Cardiac septum (tissue), 1 donor: ENCODE measurements around the gene RSRP1. TPM values are rescaled to one million over a fixed set of nuclear protein-coding genes. Genes with fewer than 3 reads are reported as not detected.
"Not testable (repeated sequence)": the region's sequence is repeated elsewhere in the genome, so short reads cannot be mapped to it uniquely, and the experiment has no call there.

ENCODE experiments used
- DNase-seq: peaks from one replicate; pipeline ENCODE4 v3.0.0-alpha.2; 2020; ENCODE audit warnings: low spot score
- intact Hi-C: fragments of 100-400 bp; cut with DNase I; formaldehyde crosslinking; loops from one replicate; pipeline ENCODE4 v1.14.0; 2022
- total RNA-seq: library from RNA; stranded (reverse); fragmentation: NEBNext Ultra II Directional; extraction: Animal tissue kit (Norgen Biotek cat#: 25700); gene quantifications from one replicate; pipeline ENCODE4 v1.2.1, GENCODE V29; 2021
- donor health status: DM: no; HTN: no; CAD: no.

RSRP1 gene
- total RNA-seq, 1 donor from 2014 or later: 52.2 TPM

GRCh38 chr1:25260336-25260735, 13.1 kb upstream of the RSRP1 start:
- intact Hi-C loops: not testable (repeated sequence)

GRCh38 chr1:25259813-25260212, 12.6 kb upstream of the RSRP1 start:
- DNase-seq, intact Hi-C loops: not testable (repeated sequence)

More at GRCh38 chr1:25260336-25260735, 13.1 kb upstream of the RSRP1 start:
- DNase-seq: not testable (repeated sequence)

DNA sequence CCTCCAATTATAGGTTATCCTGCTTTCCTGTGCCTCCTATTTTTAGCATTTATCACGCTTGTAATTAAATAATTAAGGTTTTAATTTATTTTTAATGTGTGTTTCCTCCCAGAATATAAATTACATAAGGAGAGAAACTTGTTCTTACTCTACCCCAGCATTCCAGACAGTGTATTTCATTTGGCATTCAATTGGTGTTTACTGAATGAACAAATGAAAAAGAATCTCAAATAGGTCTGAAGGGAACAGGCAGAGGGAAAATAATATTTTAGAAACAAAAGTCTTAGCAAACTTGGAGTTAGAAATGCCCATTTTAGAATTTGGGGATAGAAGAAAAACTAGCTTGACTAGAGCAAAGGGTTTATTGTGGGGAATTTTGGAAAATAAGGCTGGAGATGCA, 9.9 kb upstream of the RSRP1 start:
- no peak for DNase-seq
- intact Hi-C loops: no loop called here

DNA sequence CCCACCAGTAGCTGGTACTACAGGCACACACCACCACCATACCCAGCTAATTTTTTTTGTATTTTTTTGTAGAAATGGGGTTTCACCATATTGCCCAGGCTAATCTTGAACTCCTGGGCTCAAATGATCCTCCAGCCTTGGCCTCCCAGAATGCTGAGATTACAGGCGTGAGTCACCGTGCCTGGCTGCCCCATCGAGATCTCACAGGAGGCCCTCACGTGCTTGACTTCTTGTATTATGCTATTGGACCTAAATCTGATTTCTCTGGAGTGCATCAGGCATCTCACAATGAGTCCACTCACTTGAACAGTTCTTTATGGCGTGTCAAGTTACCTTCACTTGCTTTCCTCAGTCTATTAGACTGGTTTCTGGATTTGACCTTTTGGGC, 9.3 kb upstream of the RSRP1 start:
- intact Hi-C loops: no loop called here

DNA sequence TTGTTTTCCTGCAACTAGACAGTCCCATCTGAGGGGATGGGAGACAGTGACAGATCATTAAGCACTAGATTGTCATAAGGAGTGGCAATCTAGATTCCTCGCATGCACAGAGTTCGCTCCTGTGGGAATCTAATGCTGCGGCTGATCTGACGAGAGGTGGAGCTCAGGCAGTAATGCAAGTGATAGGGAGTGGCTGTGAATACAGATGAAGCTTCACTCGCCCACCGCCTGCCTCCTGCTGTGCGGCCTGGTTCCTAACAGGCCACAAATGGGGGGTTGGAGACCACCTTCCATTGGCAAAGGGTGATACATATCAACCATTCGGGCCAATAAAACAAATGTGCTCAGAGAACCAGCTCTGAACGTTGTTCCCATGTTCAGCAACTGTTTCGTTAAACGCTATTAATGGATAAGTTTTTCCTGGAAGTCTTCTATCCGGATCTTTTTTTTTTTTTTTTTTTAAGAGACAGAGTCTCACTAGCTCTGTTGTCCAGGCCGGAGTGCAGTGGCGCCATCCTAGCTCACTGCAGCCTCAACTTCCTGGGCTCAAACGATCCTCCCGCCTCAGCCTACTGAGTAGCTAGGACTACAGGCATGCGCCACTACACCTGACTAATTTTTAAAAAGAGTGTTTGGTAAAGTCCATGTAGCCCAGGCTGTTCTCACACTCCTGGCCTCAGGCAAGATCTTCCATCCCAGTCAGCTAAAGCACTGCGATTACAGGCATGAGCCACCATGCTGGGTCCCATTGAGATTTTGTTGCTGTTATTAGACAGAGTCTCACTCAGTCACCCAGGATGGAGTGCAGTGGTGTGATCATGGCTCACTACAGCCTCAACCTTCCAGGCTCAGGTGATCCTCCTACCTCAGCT, 8.7 kb upstream of the RSRP1 start:
- DNase-seq: no peak
- intact Hi-C loops: no loop called here

More for the DNA sequence above, 9.3 kb upstream of the RSRP1 start:
- DNase-seq: no peak

DNA sequence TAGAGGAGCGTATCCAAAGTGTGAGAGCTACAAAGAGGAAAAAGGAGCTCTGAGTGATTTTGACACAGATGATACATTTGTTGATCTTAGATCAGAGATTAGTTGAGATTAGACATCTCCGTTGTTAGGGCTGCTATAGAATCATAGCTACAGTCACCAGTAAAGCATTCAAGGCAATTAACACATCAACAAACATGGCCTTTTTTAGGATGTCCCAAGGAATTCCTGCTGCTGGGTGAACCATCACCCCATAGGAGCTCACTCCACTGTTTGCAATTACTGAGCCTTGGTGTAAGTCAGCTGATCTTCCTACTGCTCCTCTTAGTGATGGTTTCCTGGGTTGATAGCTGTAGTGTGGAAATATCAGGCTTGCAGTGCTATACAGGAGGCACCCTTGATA, 6.7 kb upstream of the RSRP1 start:
- DNase-seq: no peak
- intact Hi-C loops: no loop called here

DNA sequence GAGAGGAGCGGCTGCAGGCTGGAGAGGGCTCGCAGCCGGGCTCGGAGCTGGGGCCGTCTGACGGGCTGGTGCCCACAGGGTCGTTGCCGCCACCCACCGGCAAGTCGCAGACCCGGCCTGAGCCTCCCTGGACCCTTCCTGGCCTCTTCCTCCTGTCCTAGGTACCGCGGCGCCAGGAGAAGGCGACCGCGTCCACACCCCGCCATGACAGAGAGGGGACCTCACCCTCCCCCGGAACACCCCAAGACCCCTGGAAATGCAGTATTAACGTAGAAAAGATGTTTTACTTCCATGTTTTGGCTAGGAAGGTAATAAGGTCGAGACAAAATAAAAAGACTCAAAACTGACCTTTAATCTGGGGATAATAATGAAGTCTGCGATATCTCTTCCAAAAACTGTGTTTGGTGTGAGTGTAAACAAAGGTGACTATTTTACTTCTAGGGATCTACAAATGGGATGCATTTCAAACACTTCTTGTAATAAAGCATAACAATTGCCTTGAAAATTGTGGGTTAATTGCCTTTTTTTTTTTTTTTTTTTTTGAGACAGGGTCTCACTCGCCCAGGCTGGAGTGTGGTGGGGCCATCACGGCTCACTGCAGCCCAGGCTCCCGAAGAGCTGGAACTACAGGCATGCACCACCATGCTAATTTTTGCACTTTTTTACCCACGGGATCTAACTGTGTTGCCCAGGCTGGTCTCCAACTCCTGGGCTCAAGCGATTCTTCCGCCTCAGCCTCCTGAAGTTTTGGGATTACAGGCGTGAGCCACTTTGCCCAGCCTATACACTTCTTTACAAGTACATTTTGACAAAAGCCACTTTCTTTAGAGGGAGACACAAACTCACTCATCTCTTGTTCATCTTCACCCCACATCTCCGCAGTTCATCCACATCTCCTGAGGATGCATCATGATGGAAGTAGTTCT, 838 bp upstream of the RSRP1 start:
- intact Hi-C loops: loop anchor here (2.0 to 5.0 kb wide), 4 partner anchors 15 to 569 kb away; partner anchors contain the start of genes MTFR1L, SYF2 and TMEM50A

DNA sequence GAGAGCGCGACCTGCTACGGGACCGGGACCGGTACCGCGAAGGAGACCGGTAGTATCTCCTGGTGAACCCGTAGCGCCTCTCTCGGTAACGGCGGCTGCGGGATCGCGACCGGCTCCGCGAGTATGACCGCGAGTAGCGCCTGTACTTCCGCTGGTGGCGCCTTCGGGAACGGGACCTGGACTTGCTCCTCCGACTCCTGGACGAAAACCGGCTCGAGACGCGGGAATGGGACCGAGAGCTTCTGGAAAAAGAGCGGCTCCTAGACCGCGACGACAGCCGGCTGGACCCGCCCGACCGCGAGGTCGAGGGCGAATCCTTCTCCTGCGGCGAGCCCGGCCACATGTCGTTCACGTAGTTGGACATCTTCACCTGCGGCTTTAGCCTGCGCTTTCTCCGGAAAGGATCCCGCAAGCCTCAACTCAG, 642 bp downstream of the RSRP1 start:
- intact Hi-C loops: loop anchor here (2.0 to 5.0 kb wide), 4 partner anchors 14 to 571 kb away; partner anchors contain the start of genes MTFR1L, SYF2 and TMEM50A
- DNase-seq: no peak

More for the DNA sequence above, 838 bp upstream of the RSRP1 start:
- no peak for DNase-seq

DNA sequence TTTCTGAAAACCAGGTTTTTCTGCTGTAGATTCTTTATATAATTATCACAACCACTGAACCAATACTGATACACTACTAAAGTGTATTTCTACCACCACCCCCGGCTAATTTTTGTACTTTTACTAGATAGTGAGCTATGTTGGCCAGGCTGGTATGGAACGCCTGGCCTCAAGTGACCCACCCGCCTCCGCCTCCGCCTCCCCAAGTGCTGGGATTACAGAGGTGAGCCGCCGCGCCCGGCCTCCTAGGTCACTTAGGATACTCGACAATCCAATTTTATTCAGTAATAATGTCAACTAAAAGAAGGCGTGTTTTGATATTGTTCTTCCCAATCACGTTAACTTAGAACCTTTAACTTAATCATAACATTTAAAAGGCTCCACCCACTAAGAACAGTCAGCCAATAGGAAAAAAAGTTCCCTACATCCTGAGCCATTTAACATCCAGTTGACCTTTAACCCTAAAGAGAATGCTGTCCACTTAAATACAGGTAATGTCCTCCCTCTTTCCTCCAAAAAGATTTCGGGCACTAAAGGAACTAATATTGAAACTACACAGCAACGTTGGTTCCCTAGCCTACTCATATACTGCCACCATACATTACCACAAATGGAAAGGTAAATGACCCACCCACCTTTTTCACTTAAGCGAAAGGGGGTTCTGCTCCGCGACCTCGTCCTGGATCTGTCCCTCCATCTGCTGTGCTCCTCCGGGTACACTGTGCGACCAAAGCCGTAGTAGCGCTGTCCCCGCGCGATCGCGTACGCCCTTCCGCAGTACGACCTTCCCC, 1.2 kb downstream of the RSRP1 start:
- intact Hi-C loops: loop anchor here (2.0 to 5.0 kb wide), 4 partner anchors 13 to 571 kb away; partner anchors contain the start of genes MTFR1L, SYF2 and TMEM50A
- DNase-seq: no peak

- intact Hi-C loops: loop anchor here (5.0 kb wide), 3 partner anchors 92 to 572 kb away; partner anchors contain the start of genes MTFR1L and TMEM50A
- no peak for DNase-seq
These were observed 1.9 kb downstream of the RSRP1 start for GRCh38 chr1:25245393-25245792.

GRCh38 chr1:25243907-25244306, 3.3 kb downstream of the RSRP1 start:
- DNase-seq: no peak
- intact Hi-C loops: no loop called here

DNA sequence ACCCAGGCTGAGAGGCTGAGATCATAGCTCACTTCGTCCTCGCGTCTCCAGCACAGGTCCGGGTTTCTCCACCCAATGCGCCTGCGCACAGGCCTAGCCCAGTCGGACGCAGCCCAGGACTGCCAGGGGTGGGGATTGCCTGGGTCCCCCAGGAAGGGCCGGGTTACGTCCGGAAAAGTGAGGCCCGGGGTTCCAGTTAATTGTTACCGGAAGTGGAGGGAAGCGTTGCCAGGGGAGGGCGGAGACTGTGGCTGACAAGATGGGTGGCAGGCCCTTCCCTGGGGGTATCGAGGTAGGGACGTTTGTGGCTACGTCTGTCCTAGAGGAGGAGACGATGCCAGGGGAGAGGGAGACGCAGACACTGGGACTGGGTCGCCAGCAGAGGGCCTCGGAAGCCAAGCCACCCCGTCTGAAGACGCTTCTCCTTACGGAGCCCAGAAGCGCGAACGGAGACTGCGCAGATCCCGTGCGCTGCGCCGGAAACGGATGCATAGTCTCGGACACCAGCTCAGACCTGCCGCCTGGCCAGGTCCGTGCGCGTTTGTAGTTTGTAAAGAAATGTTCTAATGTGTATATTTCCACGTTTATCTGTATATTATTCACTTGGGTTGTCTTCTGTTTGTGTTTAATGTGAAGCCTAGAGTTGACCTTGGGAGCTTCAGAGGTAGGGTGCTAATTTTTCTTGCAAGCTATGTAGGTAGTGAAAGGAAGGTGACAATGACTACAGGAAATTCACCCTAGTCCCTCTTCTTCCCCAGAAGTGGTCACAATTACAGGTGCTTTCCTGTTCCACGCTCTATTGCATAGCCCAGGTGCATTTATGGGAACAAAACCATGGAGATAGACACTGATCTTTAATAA, 7.3 kb downstream of the RSRP1 start:
- intact Hi-C loops: no loop called here
- peak; percentile 95 for DNase-seq

DNA sequence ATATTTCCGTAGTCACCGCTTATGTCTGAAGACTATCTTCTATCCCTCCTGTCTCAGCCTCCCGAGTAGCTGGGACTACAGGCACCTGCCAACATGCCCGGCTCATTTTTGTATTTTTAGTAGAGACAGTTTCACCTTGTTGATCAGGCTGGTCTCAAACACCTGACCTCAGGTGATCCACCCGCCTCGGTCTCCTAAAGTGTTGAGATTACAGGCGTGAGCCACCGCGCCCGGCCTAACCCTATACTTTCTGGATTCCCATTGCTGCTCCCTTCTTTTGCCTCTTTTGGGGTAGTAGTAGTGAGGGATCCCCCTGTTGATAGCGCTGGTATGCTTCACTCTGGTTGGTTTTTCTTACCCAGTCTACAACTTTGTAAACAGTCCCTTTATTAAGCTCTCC, 9.2 kb downstream of the RSRP1 start:
- no peak for DNase-seq
- intact Hi-C loops: no loop called here

DNA sequence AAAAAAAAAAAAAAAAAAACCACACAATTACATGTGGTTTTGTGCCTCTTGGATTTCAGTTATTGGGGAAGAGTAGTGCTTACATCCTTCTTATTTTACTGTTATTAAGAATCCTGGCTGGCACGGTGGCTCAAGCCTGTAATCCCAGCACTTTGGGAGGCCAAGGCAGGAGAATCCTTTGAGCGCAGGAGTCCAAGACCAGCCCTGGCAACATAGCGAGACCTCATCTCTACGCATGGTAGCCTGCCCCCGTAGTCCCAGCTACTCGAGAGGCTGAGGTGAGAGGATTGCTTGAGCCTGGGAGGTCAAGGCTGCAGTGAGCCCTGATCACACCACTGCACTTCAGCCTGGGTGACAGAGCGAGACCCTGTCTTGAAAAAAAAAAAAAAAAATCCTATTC, 11.0 kb downstream of the RSRP1 start:
- DNase-seq, intact Hi-C loops: not testable (repeated sequence)

GRCh38 chr1:25235411-25235810, 11.8 kb downstream of the RSRP1 start:
- intact Hi-C loops, DNase-seq: not testable (repeated sequence)

- peak; percentile 88 for DNase-seq
- intact Hi-C loops: loop anchor here (2.0 kb wide), 1 partner anchor 14 kb away; the partner anchor contains the start of gene RSRP1
These were observed 14.1 kb downstream of the RSRP1 start for GRCh38 chr1:25232866-25233784.
